HTERT RPE-1 (cell line): ENCODE measurements around the gene FKBP1A.

Source experiments
- in situ Hi-C: fragments of 300-500 bp; cut with MboI; formaldehyde crosslinking; loops from 4 replicates; pipeline ENCODE4 v1.14.3; 2020; ENCODE audit warnings: low sequenced_read_pairs

The FKBP1A gene

GRCh38 chr20:1392693-1393506 is at the start of gene FKBP1A:
Gene FKBP1A (minus strand): TSS chr20:1393054. CDS start chr20:1392998, 56 bp downstream.
- in situ Hi-C loops, result no loop called here

- in situ Hi-C loops, result no loop called here
Observed at GRCh38 chr20:1442304-1442703, 49.5 kb upstream of the FKBP1A start.

- in situ Hi-C loops, result no loop called here
Observed at GRCh38 chr20:1441133-1441532, 48.3 kb upstream of the FKBP1A start.

- in situ Hi-C loops, result no loop called here
Observed at GRCh38 chr20:1440024-1440423, 47.2 kb upstream of the FKBP1A start.

GRCh38 chr20:1438361-1438760 is 45.5 kb upstream of the FKBP1A start:
- in situ Hi-C loops, result no loop called here

- in situ Hi-C loops, result no loop called here
Observed at GRCh38 chr20:1437235-1437904, 44.5 kb upstream of the FKBP1A start.

GRCh38 chr20:1436263-1436662 is 43.4 kb upstream of the FKBP1A start:
- in situ Hi-C loops, result no loop called here

- in situ Hi-C loops, result no loop called here
Observed at GRCh38 chr20:1435337-1435699, 42.5 kb upstream of the FKBP1A start.

- in situ Hi-C loops, result no loop called here
Observed at GRCh38 chr20:1434571-1435336, 41.9 kb upstream of the FKBP1A start.

GRCh38 chr20:1431158-1431557 is 38.3 kb upstream of the FKBP1A start:
- in situ Hi-C loops, result no loop called here

- in situ Hi-C loops, result no loop called here
Observed at GRCh38 chr20:1430004-1430451, 37.2 kb upstream of the FKBP1A start.

- in situ Hi-C loops, result no loop called here
Observed at GRCh38 chr20:1429143-1429728, 36.4 kb upstream of the FKBP1A start.

GRCh38 chr20:1427457-1428054 is 34.7 kb upstream of the FKBP1A start:
- in situ Hi-C loops, result no loop called here

- in situ Hi-C loops, result no loop called here
Observed at GRCh38 chr20:1426231-1426849, 33.5 kb upstream of the FKBP1A start.

- in situ Hi-C loops, result no loop called here
Observed at GRCh38 chr20:1424336-1424735, 31.5 kb upstream of the FKBP1A start.

- in situ Hi-C loops, result no loop called here
Observed at GRCh38 chr20:1423625-1424106, 30.8 kb upstream of the FKBP1A start.

- in situ Hi-C loops, result no loop called here
Observed at GRCh38 chr20:1423206-1423605, 30.4 kb upstream of the FKBP1A start.

GRCh38 chr20:1422753-1423152 is 29.9 kb upstream of the FKBP1A start:
- in situ Hi-C loops, result no loop called here

GRCh38 chr20:1420066-1420465 is 27.2 kb upstream of the FKBP1A start:
- in situ Hi-C loops, result no loop called here

- in situ Hi-C loops, result no loop called here
Observed at GRCh38 chr20:1418350-1418749, 25.5 kb upstream of the FKBP1A start.
